Nucleus accumbens (tissue), 56 donors: Measurements from ENCODE around the gene TBX18.

Experiments
- DNase-seq, 56 donors: peaks; one replicate each; lab custom pipeline; 2025; lab: John Stamatoyannopoulos, UW

TBX18 gene

DNA sequence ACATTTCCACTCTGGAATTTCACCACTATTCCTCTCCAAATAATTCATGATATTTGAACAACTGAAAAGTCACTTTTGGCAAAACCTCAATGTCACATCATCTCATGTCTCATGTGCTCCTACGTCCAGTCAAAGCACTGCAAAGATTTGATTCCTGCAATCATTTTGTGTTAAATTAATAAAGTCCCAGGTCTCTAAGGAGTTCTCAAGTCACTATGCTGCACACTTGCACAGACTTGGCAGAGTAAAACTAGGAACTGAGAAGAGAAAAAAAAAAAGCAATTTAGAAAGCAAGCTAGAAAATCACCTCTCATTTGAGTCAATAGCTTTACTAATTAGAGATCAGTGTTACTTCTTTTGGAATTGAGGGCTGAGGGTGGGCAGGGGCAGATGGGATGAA, 11.2 kb downstream of the TBX18 start:
- no peak for DNase-seq

- DNase-seq, result no peak
These were observed 12.1 kb downstream of the TBX18 start for GRCh38 chr6:84752118-84752850.

- DNase-seq, result no peak
These were observed 15.2 kb downstream of the TBX18 start for GRCh38 chr6:84749181-84749580.

DNA sequence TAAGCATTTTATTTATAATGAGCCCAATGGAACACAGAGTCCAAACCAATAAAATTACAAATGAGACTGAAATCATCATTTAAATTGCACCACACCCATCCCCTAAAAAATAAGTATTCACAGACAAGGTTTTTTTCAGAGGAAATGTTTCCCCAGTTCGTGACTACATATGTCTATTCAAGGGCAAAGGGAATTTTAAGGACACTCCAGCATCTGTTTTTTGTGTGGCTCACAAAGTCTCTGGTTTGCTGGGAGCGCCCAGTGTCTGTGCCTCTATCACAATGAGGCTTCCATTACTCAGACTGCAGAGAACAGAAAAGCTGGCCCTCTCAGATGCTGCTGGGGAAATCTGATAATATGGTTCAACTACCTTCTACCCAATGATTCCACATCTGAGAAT, 16.0 kb downstream of the TBX18 start:
- no peak for DNase-seq

DNA sequence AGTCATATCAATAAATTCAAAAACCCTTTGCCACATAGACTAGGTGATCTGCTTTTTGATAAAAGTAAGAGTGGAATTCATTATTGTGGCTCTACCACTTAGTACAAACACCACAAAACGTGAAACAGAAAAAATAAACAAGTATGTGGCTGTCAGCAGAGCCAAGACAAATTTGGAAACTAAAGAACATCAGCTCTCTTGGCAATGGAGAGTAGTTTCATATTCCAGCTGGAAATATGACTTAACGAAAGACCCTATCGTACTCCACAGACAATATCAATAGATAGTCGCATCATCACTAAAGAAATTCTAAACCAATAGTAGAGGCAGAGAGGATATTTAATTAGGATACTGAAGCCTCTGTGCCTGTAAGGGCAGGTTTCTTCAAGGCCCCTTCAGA, 20.8 kb downstream of the TBX18 start:
- no peak for DNase-seq

DNA sequence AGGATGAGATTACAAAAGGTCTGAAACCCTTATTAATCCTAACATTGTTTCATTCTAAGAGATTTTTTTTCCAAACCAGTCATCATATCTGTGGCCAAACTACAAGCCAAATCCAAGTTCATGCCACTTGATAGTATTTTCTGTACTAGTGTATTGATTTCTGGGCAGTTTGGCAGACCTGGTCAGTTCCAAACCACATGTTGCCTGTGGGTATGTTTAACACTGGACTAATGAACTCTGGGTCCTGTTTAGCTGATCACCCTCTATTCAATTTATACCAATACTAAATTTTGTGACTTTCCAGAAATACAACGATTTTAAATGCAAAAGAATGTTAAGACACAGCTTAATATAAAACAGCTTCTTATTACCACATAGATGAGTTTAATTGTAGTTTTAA, 24.0 kb downstream of the TBX18 start:
- no peak for DNase-seq

DNA sequence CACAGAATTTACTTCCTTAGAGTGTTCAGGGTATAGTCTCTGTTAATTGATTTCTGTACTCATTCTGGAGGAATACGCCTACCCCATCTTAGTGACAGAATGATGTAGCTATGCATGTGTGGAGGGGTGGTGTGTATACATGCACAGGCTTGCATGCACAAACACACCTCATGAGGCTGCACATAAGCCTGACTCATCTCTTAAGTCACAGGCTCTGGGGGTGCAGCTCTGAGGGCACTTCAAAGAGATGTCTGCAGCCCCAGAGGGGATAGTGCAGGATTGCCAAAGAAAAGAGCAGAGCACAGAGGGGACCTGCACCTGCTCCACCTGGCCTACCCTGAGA, 24.6 kb downstream of the TBX18 start:
- no peak for DNase-seq

GRCh38 chr6:84738996-84739865, 25.2 kb downstream of the TBX18 start:
- no peak for DNase-seq

- no peak for DNase-seq
These were observed 30.5 kb downstream of the TBX18 start for GRCh38 chr6:84733889-84734288.

DNA sequence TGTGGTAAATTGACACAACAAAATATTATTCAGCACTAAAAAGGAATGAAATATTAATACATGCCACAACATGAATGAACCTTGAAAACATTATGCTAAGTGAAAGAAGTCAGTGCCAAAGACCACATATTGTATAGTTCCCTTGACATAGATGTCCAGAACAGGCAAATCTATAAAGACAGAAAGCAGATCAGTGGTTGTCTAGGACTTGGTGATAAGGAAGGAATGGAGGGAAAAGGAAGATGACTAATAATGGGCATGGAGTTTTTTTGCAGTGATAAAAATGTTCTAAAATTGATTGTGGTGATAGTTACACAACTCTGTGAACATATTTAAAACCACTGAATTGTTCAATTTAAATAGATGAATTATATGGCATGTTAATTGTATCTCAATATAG, 32.5 kb downstream of the TBX18 start:
- DNase-seq, result no peak

GRCh38 chr6:84731401-84731800, 33.0 kb downstream of the TBX18 start:
- no peak for DNase-seq

- DNase-seq, result no peak
These were observed 35.8 kb downstream of the TBX18 start for GRCh38 chr6:84728602-84729001.

GRCh38 chr6:84719152-84719551, 45.2 kb downstream of the TBX18 start:
- no peak for DNase-seq

GRCh38 chr6:84718038-84718955, 46.1 kb downstream of the TBX18 start:
- DNase-seq, result no peak

DNA sequence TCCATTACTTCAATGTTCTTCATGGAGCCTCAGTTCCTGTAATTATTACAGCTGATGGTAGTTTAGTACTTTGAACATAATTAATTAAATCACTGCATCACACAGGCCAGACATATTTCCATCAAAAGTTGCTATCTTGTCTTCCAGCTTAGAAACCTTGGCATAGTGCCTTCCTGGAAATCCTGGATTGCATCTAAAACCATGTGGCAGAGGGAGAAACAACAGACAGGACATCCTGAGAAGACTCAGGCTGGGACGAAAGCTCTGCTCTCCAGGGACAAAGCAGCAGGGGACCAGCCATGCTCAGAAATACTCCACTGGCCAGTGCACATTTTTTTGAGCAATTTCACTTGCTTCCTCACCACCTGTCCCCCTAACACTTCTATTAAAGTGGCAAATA, 55.3 kb downstream of the TBX18 start:
- no peak for DNase-seq

DNA sequence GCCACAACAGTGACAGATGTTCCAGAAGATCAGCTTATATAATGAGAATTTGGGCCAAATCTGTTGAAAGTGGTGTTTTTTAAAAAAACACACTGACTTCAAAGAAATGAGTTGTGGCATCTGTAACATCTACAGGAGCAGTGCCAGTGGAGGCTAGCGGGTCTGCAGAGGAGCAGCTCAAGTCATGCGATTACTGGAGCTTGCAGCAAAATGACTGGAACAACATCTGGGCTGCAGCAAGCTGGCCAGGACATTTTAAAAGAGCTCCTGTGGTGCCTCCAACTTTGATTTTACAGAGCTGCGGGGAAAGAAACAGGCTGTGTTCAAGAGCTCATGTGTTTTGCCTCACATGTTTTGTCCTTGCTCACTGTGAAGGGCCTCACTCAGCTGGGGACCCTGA, 57.2 kb downstream of the TBX18 start:
- DNase-seq, result no peak

GRCh38 chr6:84696166-84696565, 68.2 kb downstream of the TBX18 start:
- no peak for DNase-seq

- DNase-seq, result no peak
These were observed 72.3 kb downstream of the TBX18 start for GRCh38 chr6:84691978-84692623.

- DNase-seq, result no peak
These were observed 76.1 kb downstream of the TBX18 start for GRCh38 chr6:84688141-84688873.

DNA sequence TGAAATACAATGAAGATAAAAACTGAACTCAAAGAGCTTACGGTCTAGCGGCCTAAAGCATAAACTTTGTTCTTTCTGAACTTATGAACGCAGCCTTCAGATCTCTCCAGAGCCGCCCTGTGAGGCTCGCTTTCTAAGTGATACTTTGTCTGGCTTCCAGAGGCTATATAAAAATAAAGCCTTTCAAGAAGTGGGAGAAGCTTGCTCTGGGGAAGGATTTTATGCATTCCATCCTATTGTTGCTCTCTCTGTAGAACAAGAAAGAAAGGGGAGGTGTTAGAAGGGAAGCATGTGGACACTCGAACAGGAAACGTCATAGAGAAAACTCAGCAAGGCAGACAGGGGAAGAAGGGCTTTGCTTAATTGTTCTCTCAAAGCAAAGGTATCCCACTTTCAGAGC, 77.0 kb downstream of the TBX18 start:
- no peak for DNase-seq
